Prostate gland (tissue), 2 donors: ENCODE measurements around the gene REEP3. TPM values are rescaled to one million over a fixed set of nuclear protein-coding genes. Genes with fewer than 3 reads are reported as not detected.

Source experiments
- DNase-seq: peaks from one replicate; pipeline ENCODE4 v3.0.0-alpha.2; 2019; ENCODE audit warnings: low spot score
- H3K27ac ChIP-seq, 2 donors: fragments of 200-600 bp; sonication (generic); 2 replicates each; pipeline ENCODE4 v1.5.1; 2017 to 2019
- H3K27me3 ChIP-seq: fragments of 200-600 bp; sonication (generic); replicated peaks from 2 replicates; pipeline ENCODE4 v1.5.1; 2019; ENCODE audit not compliant: insufficient read depth
- H3K36me3 ChIP-seq, 2 donors: fragments of 200-600 bp; sonication (generic); 1 replicate in 1 of 2; 2 replicates in 1 of 2; pipeline versions ENCODE4 v1.5.1 to v1.8.1; 2017 to 2019
- H3K4me1 ChIP-seq: fragments of 200-600 bp; sonication (generic); replicated peaks from 2 replicates; pipeline ENCODE4 v1.5.1; 2019
- H3K4me3 ChIP-seq, 2 donors: fragments of 200-600 bp; sonication (generic); 2 replicates each; pipeline ENCODE4 v1.5.1; 2017 to 2019
- H3K9me3 ChIP-seq: fragments of 200-600 bp; sonication (generic); 2 replicates; pipeline ENCODE4 v1.5.1; 2017
- CTCF ChIP-seq, 4 experiments: fragments of 200-600 bp in 2 of 4; fragments of 450-650 bp in 2 of 4; sonication (generic) in 2 of 4; IDR thresholded peaks; 1 replicate in 3 of 4; 2 replicates in 1 of 4; pipeline ENCODE4 v1.5.1; 2016 to 2019; ENCODE audit warnings: antibody characterized with exemption in 4 of 4, mild to moderate bottlenecking in 2 of 4, moderate library complexity in 2 of 4
- POLR2A ChIP-seq: fragments of 450-650 bp; IDR thresholded peaks from one replicate; pipeline ENCODE4 v1.6.1; 2016; ENCODE audit warnings: antibody characterized with exemption, mild to moderate bottlenecking
- POLR2AphosphoS5 ChIP-seq: sonication (generic); formaldehyde crosslinking; IDR thresholded peaks from one replicate; pipeline ENCODE4 v1.6.1; 2017; ENCODE audit warnings: antibody characterized with exemption
- WGBS: methylation state at CpG from one replicate; pipeline ENCODE4 v1.1.5; 2018; 5-methylcytosine and 5-hydroxymethylcytosine counted together
- intact Hi-C: fragments of 100-400 bp; cut with DNase I; formaldehyde crosslinking; loops from one replicate; pipeline ENCODE4 v1.14.2; 2022
- total RNA-seq, 2 donors: library from RNA; depleted of rRNA; stranded (reverse); fragments of >200 nt; gene quantifications; one replicate each; pipeline ENCODE4 v1.1.0, GENCODE V29; 2016

REEP3 gene
- total RNA-seq, 2 donors from 2014 or later: 32.0 to 52.4 TPM

- no peak overlapping the region for H3K27ac ChIP-seq
- H3K9me3 ChIP-seq: no peaks in the 10 kb centered on the region
- TF ChIP-seq POLR2A (no peak), CTCF (IDR thresholded peaks at IDR 0.05) (no peak), POLR2AphosphoS5 (no peak)
- no peaks in the 10 kb centered on the region for H3K4me1 ChIP-seq
- intact Hi-C loops: no loop called here
- H3K27me3 ChIP-seq: no peaks in the 10 kb centered on the region
- WGBS: 91% methylated on average over 1 of the region's 1 CpG
- DNase-seq: no peak
- no peaks in the 10 kb centered on the region for H3K36me3 ChIP-seq
- no peak overlapping the region for H3K4me3 ChIP-seq
These were observed 19.2 kb upstream of the REEP3 start for GRCh38 chr10:63501954-63502353.

- no peaks in the 10 kb centered on the region for H3K9me3 ChIP-seq
- intact Hi-C loops: no loop called here
- no peak for DNase-seq
- no peak overlapping the region for H3K27ac ChIP-seq
- no peaks in the 10 kb centered on the region for H3K27me3 ChIP-seq
- TF ChIP-seq CTCF (IDR thresholded peaks at IDR 0.05): no peak
- H3K4me3 ChIP-seq: no peak overlapping the region
- 67% methylated on average over 1 of the region's 1 CpG for WGBS
- H3K36me3 ChIP-seq: no peaks in the 10 kb centered on the region
- H3K4me1 ChIP-seq: no peaks in the 10 kb centered on the region
These were observed 18.4 kb upstream of the REEP3 start for GRCh38 chr10:63502832-63503231.

- intact Hi-C loops: no loop called here
- Histone ChIP-seq H3K36me3 (no peaks in the 10 kb centered on the region), H3K4me3 (no peak overlapping the region), H3K27ac (no peak overlapping the region), H3K4me1 (no peaks in the 10 kb centered on the region), H3K9me3 (no peaks in the 10 kb centered on the region), H3K27me3 (no peaks in the 10 kb centered on the region)
- TF ChIP-seq POLR2AphosphoS5 (no peak), CTCF (IDR thresholded peaks at IDR 0.05) (no peak), POLR2A (no peak)
- 47% methylated on average over 4 of the region's 4 CpGs for WGBS
- no peak for DNase-seq
These were observed 17.8 kb upstream of the REEP3 start for GRCh38 chr10:63503395-63503794.

GRCh38 chr10:63504145-63504881 is 16.9 kb upstream of the REEP3 start:
- Histone ChIP-seq H3K9me3 (no peaks in the 10 kb centered on the region), H3K27ac (no peak overlapping the region), H3K4me1 (no peaks in the 10 kb centered on the region), H3K4me3 (no peak overlapping the region), H3K27me3 (no peaks in the 10 kb centered on the region), H3K36me3 (no peaks in the 10 kb centered on the region)
- no peak for TF ChIP-seq CTCF (IDR thresholded peaks at IDR 0.05)
- no peak for TF ChIP-seq POLR2A
- no peak for TF ChIP-seq POLR2AphosphoS5
- DNase-seq: no peak
- intact Hi-C loops: no loop called here
- WGBS: 40% methylated on average over 3 of the region's 3 CpGs

GRCh38 chr10:63505562-63505961 is 15.6 kb upstream of the REEP3 start:
- intact Hi-C loops: no loop called here
- no peak for TF ChIP-seq CTCF (IDR thresholded peaks at IDR 0.05)
- TF ChIP-seq POLR2A: no peak
- TF ChIP-seq POLR2AphosphoS5: no peak
- 80% methylated on average over 2 of the region's 2 CpGs for WGBS
- DNase-seq: no peak
- no peaks in the 10 kb centered on the region for H3K36me3 ChIP-seq
- H3K27me3 ChIP-seq: no peaks in the 10 kb centered on the region
- H3K9me3 ChIP-seq: no peaks in the 10 kb centered on the region
- H3K4me1 ChIP-seq: no peaks in the 10 kb centered on the region
- no peak overlapping the region for H3K4me3 ChIP-seq
- H3K27ac ChIP-seq: no peak overlapping the region
